GM12878 (cell line): ENCODE data around the gene PRKCB. TPM values are rescaled to one million over a fixed set of nuclear protein-coding genes. Genes with fewer than 3 reads are reported as not detected.

Experiments used
- ATAC-seq: fragments of 200-7000 bp; cut with Tn5 transposase; 3 replicates; pipeline ENCODE4 v1.9.1; 2020; ENCODE audit warnings: mild to moderate bottlenecking, moderate library complexity
- BruUV-seq: library from RNA; stranded (reverse); fragments of 400-500 nt; replicated peaks from 2 replicates; lab custom pipeline; 2021; lab: Mats Ljungman, UMichigan
- CTCF ChIA-PET: fragments of 300-600 bp; sonication (Branson Sonifier 250); formaldehyde crosslinking; extraction: SDS; loops from one replicate; lab custom pipeline; 2021; ENCODE audit warnings: inconsistent platforms; lab: Yijun Ruan, JAX
- POLR2A ChIA-PET: fragments of 350-600 bp; formaldehyde crosslinking; extraction: SDS; loops from one replicate; lab custom pipeline; 2021; ENCODE audit warnings: inconsistent platforms; lab: Charles Lee
- RAD21 ChIA-PET: fragments of 300-600 bp; sonication (Branson Sonifier 250); formaldehyde crosslinking; loops from one replicate; lab custom pipeline; 2023; ENCODE audit warnings: antibody characterized with exemption; ENCODE audit not compliant: unreplicated experiment; lab: Charles Lee
- SMC1A ChIA-PET: fragments of 300-600 bp; sonication (Branson Sonifier 250); formaldehyde crosslinking; loops from one replicate; lab custom pipeline; 2023; ENCODE audit not compliant: unreplicated experiment, uncharacterized antibody; lab: Charles Lee
- DNase-seq: peaks from one replicate; pipeline ENCODE4 v3.0.0-alpha.2; 2011; ENCODE audit warnings: low read depth, low spot score
- FAIRE-seq: peaks from 3 replicates; lab custom pipeline; 2011; peaks lifted over from hg19 to GRCh38; lab: Jason Lieb, UNC
- H2AFZ ChIP-seq: 2 replicates; pipeline ENCODE4 v1.6.0; 2011; ENCODE audit warnings: low read depth, low read length, control low read depth; ENCODE audit not compliant: control insufficient read depth
- H3K27ac ChIP-seq: 2 replicates; pipeline ENCODE4 v1.5.1; 2011; ENCODE audit warnings: control low read depth; ENCODE audit not compliant: control insufficient read depth, insufficient read depth
- H3K27me3 ChIP-seq, 2 experiments: replicated peaks in 1 of 2; 2 replicates each; pipeline versions ENCODE4 v1.6.0 to v1.6.1; 2011; ENCODE audit warnings: low read length in 1 of 2; ENCODE audit not compliant: control insufficient read depth in 2 of 2, insufficient read depth in 2 of 2
- H3K36me3 ChIP-seq, 2 experiments: 2 replicates each; pipeline ENCODE4 v1.5.1; 2011; ENCODE audit warnings: low read length in 1 of 2; ENCODE audit not compliant: control insufficient read depth in 2 of 2, insufficient read depth in 2 of 2
- H3K4me1 ChIP-seq: 2 replicates; pipeline ENCODE4 v1.6.1; 2011; ENCODE audit warnings: mild to moderate bottlenecking, low read length, moderate library complexity, mixed read lengths; ENCODE audit not compliant: control insufficient read depth, insufficient read depth
- H3K4me2 ChIP-seq: 2 replicates; pipeline ENCODE4 v1.6.0; 2011; ENCODE audit warnings: control low read depth; ENCODE audit not compliant: control insufficient read depth, insufficient read depth
- H3K4me3 ChIP-seq: fragments of 200-600 bp; sonication (generic); 2 replicates; pipeline ENCODE4 v1.5.1; 2016
- H3K79me2 ChIP-seq: 2 replicates; pipeline ENCODE4 v1.6.0; 2011; ENCODE audit warnings: low read length; ENCODE audit not compliant: control insufficient read depth, insufficient read depth
- H3K9ac ChIP-seq: 2 replicates; pipeline ENCODE4 v1.8.0; 2011; ENCODE audit warnings: low read length, control low read depth, mixed read lengths; ENCODE audit not compliant: control insufficient read depth, insufficient read depth
- H3K9me3 ChIP-seq: replicated peaks from 3 replicates; pipeline ENCODE4 v1.5.1; 2011; ENCODE audit warnings: mild to moderate bottlenecking, low read length; ENCODE audit not compliant: control insufficient read depth, insufficient read depth
- H4K20me1 ChIP-seq: 2 replicates; pipeline ENCODE4 v1.6.0; 2011; ENCODE audit not compliant: control insufficient read depth, insufficient read depth
- BCLAF1 ChIP-seq: fragments of 450-650 bp; IDR thresholded peaks from 2 replicates; pipeline ENCODE4 v1.6.1; 2017; ENCODE audit warnings: antibody characterized with exemption, mild to moderate bottlenecking, moderate library complexity
- CTCF ChIP-seq, 3 experiments: IDR thresholded peaks in 2 of 3; conservative IDR thresholded peaks in 1 of 3; 2 replicates each; pipeline ENCODE4 v1.5.1; 2011; ENCODE audit warnings: low read depth in 3 of 3, low read length in 3 of 3, mild to moderate bottlenecking in 3 of 3, control low read depth in 2 of 3, moderate library complexity in 2 of 3, inconsistent platforms in 1 of 3, mixed read lengths in 1 of 3; ENCODE audit not compliant: control insufficient read depth in 2 of 3, insufficient read depth in 1 of 3; ENCODE audit errors: extremely low read depth in 1 of 3
- JUND ChIP-seq: IDR thresholded peaks from 2 replicates; pipeline ENCODE4 v1.6.1; 2012; ENCODE audit warnings: low read depth, mild to moderate bottlenecking, low read length, improper control_type of control experiment, moderate library complexity
- MXI1 ChIP-seq: fragments of 150-350 bp; IDR thresholded peaks from 2 replicates; pipeline ENCODE4 v1.6.1; 2011; ENCODE audit warnings: low read depth, mild to moderate bottlenecking, inconsistent platforms, low read length, improper control_type of control experiment
- NBN ChIP-seq: fragments of 450-650 bp; IDR thresholded peaks from 2 replicates; pipeline ENCODE4 v1.6.1; 2016
- NFIC ChIP-seq: IDR thresholded peaks from 2 replicates; pipeline ENCODE4 v1.6.1; 2012; ENCODE audit warnings: low read depth, mild to moderate bottlenecking, inconsistent platforms, low read length, moderate library complexity
- RELB ChIP-seq: fragments of 450-650 bp; IDR thresholded peaks from 2 replicates; pipeline ENCODE4 v1.6.1; 2017; ENCODE audit warnings: low read depth, mild to moderate bottlenecking, moderate library complexity
- REST ChIP-seq: IDR thresholded peaks from 2 replicates; pipeline ENCODE4 v1.6.1; 2012; ENCODE audit warnings: mild to moderate bottlenecking, low read depth, low read length
- SREBF2 ChIP-seq: IDR thresholded peaks from 2 replicates; pipeline ENCODE4 v1.6.1; 2012; ENCODE audit warnings: mild to moderate bottlenecking, low read length
- ZZZ3 ChIP-seq: IDR thresholded peaks from 2 replicates; pipeline ENCODE4 v1.6.1; 2011; ENCODE audit warnings: low read depth; ENCODE audit not compliant: control insufficient read depth, insufficient read length
- in situ Hi-C: fragments of 300-500 bp; cut with MboI; formaldehyde crosslinking; loops from 9 replicates; pipeline ENCODE4 v1.14.3; 2018; ENCODE audit warnings: mixed read lengths
- intact Hi-C: fragments of 100-400 bp; cut with micrococcal nuclease; formaldehyde crosslinking; loops from one replicate; pipeline ENCODE4 v1.14.2; 2022; ENCODE audit not compliant: unreplicated experiment
- polyA plus RNA-seq, 11 experiments: library from polyadenylated mRNA; depleted of rRNA in 4 of 11; unstranded in 6 of 11; stranded (reverse) in 5 of 11; fragments of >200 nt; fragmentation: Nextera tagmentation in 4 of 11; fragmentation: Illumina TruSeq in 1 of 11; extraction: Ambion mirVana in 4 of 11; extraction: Trizol in 1 of 11; gene quantifications; 1 replicate in 1 of 11; 2 replicates in 10 of 11; pipeline versions ENCODE4 v1.2.1 to v1.2.3, GENCODE V29; 2011 to 2016; ENCODE audit warnings: inconsistent platforms in 2 of 11, missing spikeins in 2 of 11, low read depth in 1 of 11
- total RNA-seq, 4 experiments: library from RNA; depleted of rRNA in 3 of 4; stranded (reverse); fragments of >200 nt in 3 of 4; fragmentation: Illumina TruSeq in 1 of 4; extraction: Trizol in 1 of 4; gene quantifications; 2 replicates each; pipeline versions ENCODE4 v1.2.1 to v1.2.3, GENCODE V29; 2013 to 2021

The PRKCB gene
- total and polyA plus RNA-seq, 10 of the 15 experiments (the other 5 are each of a cell fraction or from before 2014, with no cell fraction given) = 21.4 to 158 (median 97.3) TPM

GRCh38 chr16:24093049-24093448 lies 257.3 kb downstream of the PRKCB start:
- Histone ChIP-seq H3K4me2 (no peak overlapping the region), H3K9me3 (peaks cover 2% of the 10 kb centered on the region; the same call in 2 of the 3 replicates), H3K4me1 (no peaks in the 10 kb centered on the region), H3K27me3 (no peaks in the 10 kb centered on the region), H3K27ac (no peak overlapping the region), H3K79me2 (no peaks in the 10 kb centered on the region), H3K4me3 (no peak overlapping the region), H4K20me1 (no peaks in the 10 kb centered on the region), H2AFZ (no peak overlapping the region), H3K9ac (no peak overlapping the region), H3K36me3 (peaks cover 8 to 14% of the 10 kb centered on the region in 2 experiments)
- ATAC-seq (no peak), FAIRE-seq (no peak), DNase-seq (no peak)
- no TSS peak for BruUV-seq
- in situ Hi-C loops (no loop called here), intact Hi-C loops (no loop called here)
- ChIA-PET SMC1A (interaction anchor here (0.6 kb wide), 1 partner anchor 11 kb away, joined by 3 read pairs; no protein-coding TSS in a partner anchor), CTCF (interaction anchor here (1.0 kb wide), 2 partner anchors 50 to 51 kb away, joined by 3 read pairs; no protein-coding TSS in a partner anchor), RAD21 (no interaction called here), POLR2A (no interaction called here)
- TF ChIP-seq SREBF2 (no peak), NFIC (no peak), ZZZ3 (no peak), MXI1 (no peak), JUND (no peak), BCLAF1 (no peak), REST (no peak), CTCF (IDR thresholded peaks at IDR 0.05 in 2 of 3, conservative IDR thresholded peaks at IDR 0.05 in 1 of 3; ENCODE audit: control insufficient read depth in 2 of 3, extremely low read depth in 1 of 3, insufficient read depth in 1 of 3, low read depth in 3 of 3, low read length in 3 of 3) (no peak), NBN (no peak), RELB (no peak)
